K562 (cell line): ENCODE results near the gene RXRA. TPM values are rescaled to one million over a fixed set of nuclear protein-coding genes. Genes with fewer than 3 reads are reported as not detected.
A peak's percentile ranks its signal among the peaks of the same experiment; 100 is the strongest.

Source experiments
- BCOR ChIP-seq: fragments of 450-650 bp; IDR thresholded peaks from 2 replicates; pipeline ENCODE4 v1.6.1; 2016
- E2F1 ChIP-seq: sonication (generic); formaldehyde crosslinking; IDR thresholded peaks from 2 replicates; pipeline ENCODE4 v1.8.1; 2023; ENCODE audit warnings: mild to moderate bottlenecking, missing genetic modification reagents, moderate library complexity
- EGR1 ChIP-seq: fragments of 450-650 bp; conservative IDR thresholded peaks from 2 replicates; pipeline ENCODE4 v1.6.1; 2017; ENCODE audit warnings: mild to moderate bottlenecking
- ERF ChIP-seq: fragments of 450-650 bp; formaldehyde crosslinking; IDR thresholded peaks from 2 replicates; pipeline ENCODE4 v1.4.0; 2020; ENCODE audit warnings: mild to moderate bottlenecking, mixed read lengths
- HCFC1 ChIP-seq: IDR thresholded peaks from 2 replicates; pipeline ENCODE4 v1.6.1; 2012; ENCODE audit warnings: low read depth, low read length, improper control_type of control experiment
- HDAC1 ChIP-seq, 2 experiments: fragments of 450-650 bp; IDR thresholded peaks; 2 replicates each; pipeline ENCODE4 v1.6.1; 2016 to 2017; ENCODE audit warnings: inconsistent platforms in 1 of 2, mild to moderate bottlenecking in 1 of 2, moderate library complexity in 1 of 2
- HMGN3 ChIP-seq: IDR thresholded peaks from 2 replicates; pipeline ENCODE4 v1.6.1; 2011; ENCODE audit warnings: borderline replicate concordance, low read depth, mild to moderate bottlenecking, mixed read lengths, low read length; ENCODE audit not compliant: insufficient read length; ENCODE audit errors: extremely low read depth
- HNRNPK ChIP-seq: fragments of 200-400 bp; formaldehyde crosslinking; IDR thresholded peaks from one replicate; pipeline ENCODE4 v1.6.1; 2018; ENCODE audit warnings: mild to moderate bottlenecking, low read depth, low read length; ENCODE audit not compliant: poor library complexity, severe bottlenecking
- KLF13 ChIP-seq: fragments of 450-650 bp; IDR thresholded peaks from 2 replicates; pipeline ENCODE4 v1.6.1; 2016; ENCODE audit warnings: missing genetic modification characterization, low read depth, mild to moderate bottlenecking, missing compliant biosample characterization, moderate library complexity, borderline replicate concordance
- PTBP1 ChIP-seq: fragments of 200-400 bp; formaldehyde crosslinking; IDR thresholded peaks from 2 replicates; pipeline ENCODE4 v1.6.1; 2017; ENCODE audit warnings: low read depth, low read length
- PURB ChIP-seq: sonication (generic); formaldehyde crosslinking; IDR thresholded peaks from 2 replicates; pipeline ENCODE4 v1.9.0; 2021; ENCODE audit warnings: low read depth, mild to moderate bottlenecking, missing genetic modification reagents
- SOX6 ChIP-seq: fragments of 450-650 bp; IDR thresholded peaks from 2 replicates; pipeline ENCODE4 v1.6.1; 2014; ENCODE audit warnings: mild to moderate bottlenecking
- SRSF9 ChIP-seq: fragments of 200-400 bp; formaldehyde crosslinking; IDR thresholded peaks from 2 replicates; pipeline ENCODE4 v1.6.1; 2017; ENCODE audit warnings: low read depth, low read length, borderline replicate concordance
- THRAP3 ChIP-seq: fragments of 450-650 bp; IDR thresholded peaks from 2 replicates; pipeline ENCODE4 v1.6.1; 2016; ENCODE audit warnings: mild to moderate bottlenecking, inconsistent platforms, borderline replicate concordance
- TRIM24 ChIP-seq, 2 experiments: fragments of 450-650 bp; IDR thresholded peaks; 2 replicates each; pipeline ENCODE4 v1.6.1; 2016
- ZBTB43 ChIP-seq: sonication (generic); formaldehyde crosslinking; IDR thresholded peaks from 2 replicates; pipeline ENCODE4 v1.8.0; 2023; ENCODE audit warnings: mild to moderate bottlenecking, missing genetic modification reagents
- ZC3H8 ChIP-seq: fragments of 450-650 bp; IDR thresholded peaks from 2 replicates; pipeline ENCODE4 v1.6.1; 2017
- ZNF282 ChIP-seq: sonication (generic); formaldehyde crosslinking; IDR thresholded peaks from 2 replicates; pipeline ENCODE4 v1.8.1; 2023; ENCODE audit warnings: missing genetic modification reagents
- ZNF436 ChIP-seq: fragments of 250-450, 450-650 bp; sonication (Bioruptor Pico); formaldehyde crosslinking; IDR thresholded peaks from 2 replicates; pipeline ENCODE4 v1.7.0; 2020; ENCODE audit warnings: mild to moderate bottlenecking
- ZNF707 ChIP-seq: fragments of 250-450 bp; sonication (Bioruptor Pico); conservative IDR thresholded peaks from 2 replicates; pipeline ENCODE4 v1.8.0; 2022; ENCODE audit warnings: inconsistent platforms, mild to moderate bottlenecking, moderate library complexity
- ZNF77 ChIP-seq: fragments of 250-450 bp; sonication (Bioruptor Pico); IDR thresholded peaks from 2 replicates; pipeline ENCODE4 v1.5.0; 2020
- polyA plus RNA-seq, 8 experiments: library from polyadenylated mRNA; depleted of rRNA in 4 of 8; stranded (reverse) in 5 of 8; unstranded in 3 of 8; fragments of >200 nt; fragmentation: Nextera tagmentation in 2 of 8; fragmentation: Illumina TruSeq in 1 of 8; extraction: Ambion mirVana in 2 of 8; extraction: Trizol in 1 of 8; gene quantifications; 2 replicates each; pipeline versions ENCODE4 v1.2.1 to v1.2.3, GENCODE V29; 2011 to 2014; ENCODE audit warnings: inconsistent platforms in 1 of 8, missing spikeins in 1 of 8
- total RNA-seq, 7 experiments: library from RNA; depleted of rRNA in 6 of 7; stranded (reverse); fragments of >200 nt in 6 of 7; fragmentation: Illumina TruSeq in 2 of 7; extraction: Trizol in 2 of 7; gene quantifications; 2 replicates each; pipeline versions ENCODE4 v1.2.1 to v1.2.3, GENCODE V29; 2011 to 2021; ENCODE audit warnings: low replicate concordance in 1 of 7
- TF ChIP-seq, protein P1 (sequence below): fragments of 250-450 bp; sonication (Bioruptor Pico); IDR thresholded peaks from 2 replicates; pipeline ENCODE4 v1.9.0; 2021; ENCODE audit warnings: mild to moderate bottlenecking
- TF ChIP-seq, protein P2 (sequence below): sonication (generic); formaldehyde crosslinking; IDR thresholded peaks from 2 replicates; pipeline ENCODE4 v1.8.1; 2022; ENCODE audit warnings: missing genetic modification reagents
- TF ChIP-seq, protein P3 (sequence below): fragments of 450-650 bp; formaldehyde crosslinking; IDR thresholded peaks from 2 replicates; pipeline ENCODE4 v1.4.0; 2022; ENCODE audit warnings: mild to moderate bottlenecking, moderate library complexity
- TF ChIP-seq, protein P4 (sequence below): sonication (generic); formaldehyde crosslinking; IDR thresholded peaks from 2 replicates; pipeline ENCODE4 v1.8.0; 2022; ENCODE audit warnings: mild to moderate bottlenecking, low read depth, missing genetic modification reagents

Gene RXRA
- total and polyA plus RNA-seq, 9 of the 15 experiments (the other 6 are each of a cell fraction or from before 2014, with no cell fraction given) = 0.35 to 23.6 (median 4.6) TPM

DNA sequence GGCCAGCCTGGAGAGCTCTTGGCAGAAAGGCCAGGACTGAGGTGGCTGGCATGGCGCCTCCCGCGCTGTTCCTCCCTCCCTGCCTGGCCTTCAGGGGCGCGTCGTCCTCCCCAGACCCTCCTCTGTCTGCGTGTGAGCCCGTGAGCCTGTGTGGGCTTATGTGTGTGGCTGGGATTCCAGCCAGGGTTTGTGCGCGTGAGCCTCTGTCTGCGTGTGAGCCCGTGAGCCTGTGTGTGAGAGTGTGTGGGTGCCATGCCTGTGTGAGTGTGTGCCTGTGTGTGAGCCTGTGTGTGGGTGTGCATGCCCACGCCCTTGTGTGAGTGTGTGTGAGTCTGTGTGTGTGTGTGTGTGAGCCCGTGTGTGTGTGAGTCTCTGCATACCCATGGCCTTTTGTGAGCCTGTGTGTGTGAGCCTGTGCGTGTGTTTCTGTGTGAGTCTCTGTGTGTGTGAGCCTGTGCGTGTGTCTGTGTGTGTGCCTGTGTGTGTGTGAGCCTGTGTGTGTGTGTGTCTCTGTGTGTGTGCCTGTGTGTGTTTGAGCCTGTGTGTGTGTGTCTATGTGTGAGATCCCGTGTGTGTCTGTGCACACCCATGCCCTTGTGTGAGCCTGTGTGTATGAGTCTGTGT, 13.0 kb downstream of the RXRA start (continued):
- peak in 1 of 2 experiments; percentile 25; a peak in 1 of 4 replicates for TF ChIP-seq TRIM24 (IDR thresholded peaks at IDR 0.05)
- no peak for TF ChIP-seq HNRNPK
- TF ChIP-seq SOX6 = no peak
- no peak for TF ChIP-seq ERF (CRISPR knock-in tag)
- 0 out of 2 replicates have a peak, but pooled peaks have one; percentile 25 for TF ChIP-seq THRAP3
- TF ChIP-seq, protein P1, sequence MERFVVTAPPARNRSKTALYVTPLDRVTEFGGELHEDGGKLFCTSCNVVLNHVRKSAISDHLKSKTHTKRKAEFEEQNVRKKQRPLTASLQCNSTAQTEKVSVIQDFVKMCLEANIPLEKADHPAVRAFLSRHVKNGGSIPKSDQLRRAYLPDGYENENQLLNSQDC = no peak
- no peak for TF ChIP-seq SRSF9
- no peak for TF ChIP-seq HMGN3
- TF ChIP-seq HDAC1 (IDR thresholded peaks at IDR 0.05) = no peak
- peak; percentile 72 for TF ChIP-seq EGR1
- no peak for TF ChIP-seq ZC3H8
- peak; percentile 12; the same call in 1 of the 2 replicates for TF ChIP-seq ZBTB43 (CRISPR knock-in tag)
- TF ChIP-seq ZNF436 (CRISPR knock-in tag) = no peak
- TF ChIP-seq, protein P2, sequence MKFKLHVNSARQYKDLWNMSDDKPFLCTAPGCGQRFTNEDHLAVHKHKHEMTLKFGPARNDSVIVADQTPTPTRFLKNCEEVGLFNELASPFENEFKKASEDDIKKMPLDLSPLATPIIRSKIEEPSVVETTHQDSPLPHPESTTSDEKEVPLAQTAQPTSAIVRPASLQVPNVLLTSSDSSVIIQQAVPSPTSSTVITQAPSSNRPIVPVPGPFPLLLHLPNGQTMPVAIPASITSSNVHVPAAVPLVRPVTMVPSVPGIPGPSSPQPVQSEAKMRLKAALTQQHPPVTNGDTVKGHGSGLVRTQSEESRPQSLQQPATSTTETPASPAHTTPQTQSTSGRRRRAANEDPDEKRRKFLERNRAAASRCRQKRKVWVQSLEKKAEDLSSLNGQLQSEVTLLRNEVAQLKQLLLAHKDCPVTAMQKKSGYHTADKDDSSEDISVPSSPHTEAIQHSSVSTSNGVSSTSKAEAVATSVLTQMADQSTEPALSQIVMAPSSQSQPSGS (CRISPR knock-in tag) = no peak
- TF ChIP-seq E2F1 (CRISPR knock-in tag) = no peak
- TF ChIP-seq BCOR = no peak
- TF ChIP-seq, protein P3, sequence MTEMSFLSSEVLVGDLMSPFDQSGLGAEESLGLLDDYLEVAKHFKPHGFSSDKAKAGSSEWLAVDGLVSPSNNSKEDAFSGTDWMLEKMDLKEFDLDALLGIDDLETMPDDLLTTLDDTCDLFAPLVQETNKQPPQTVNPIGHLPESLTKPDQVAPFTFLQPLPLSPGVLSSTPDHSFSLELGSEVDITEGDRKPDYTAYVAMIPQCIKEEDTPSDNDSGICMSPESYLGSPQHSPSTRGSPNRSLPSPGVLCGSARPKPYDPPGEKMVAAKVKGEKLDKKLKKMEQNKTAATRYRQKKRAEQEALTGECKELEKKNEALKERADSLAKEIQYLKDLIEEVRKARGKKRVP = no peak
- TF ChIP-seq PTBP1 = no peak
- TF ChIP-seq HCFC1 = no peak
- no peak for TF ChIP-seq ZNF707 (CRISPR knock-in tag)
- no peak for TF ChIP-seq ZNF77 (CRISPR knock-in tag)
- TF ChIP-seq KLF13 (tag) = no peak
- no peak for TF ChIP-seq PURB (CRISPR knock-in tag)
- TF ChIP-seq ZNF282 (CRISPR knock-in tag) = no peak
- TF ChIP-seq, protein P4, sequence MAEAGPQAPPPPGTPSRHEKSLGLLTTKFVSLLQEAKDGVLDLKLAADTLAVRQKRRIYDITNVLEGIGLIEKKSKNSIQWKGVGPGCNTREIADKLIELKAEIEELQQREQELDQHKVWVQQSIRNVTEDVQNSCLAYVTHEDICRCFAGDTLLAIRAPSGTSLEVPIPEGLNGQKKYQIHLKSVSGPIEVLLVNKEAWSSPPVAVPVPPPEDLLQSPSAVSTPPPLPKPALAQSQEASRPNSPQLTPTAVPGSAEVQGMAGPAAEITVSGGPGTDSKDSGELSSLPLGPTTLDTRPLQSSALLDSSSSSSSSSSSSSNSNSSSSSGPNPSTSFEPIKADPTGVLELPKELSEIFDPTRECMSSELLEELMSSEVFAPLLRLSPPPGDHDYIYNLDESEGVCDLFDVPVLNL (CRISPR knock-in tag) = no peak
